ENCODE measurements around the gene ZG16. TPM values are rescaled to one million over a fixed set of nuclear protein-coding genes. Genes with fewer than 3 reads are reported as not detected.
A peak's percentile ranks its signal among the peaks of the same experiment; 100 is the strongest.

Gene ZG16
- total and polyA plus RNA-seq, 9 of the 15 experiments (the other 6 are each of a cell fraction or from before 2014, with no cell fraction given) = 0.04 TPM; not detected in 8

DNA sequence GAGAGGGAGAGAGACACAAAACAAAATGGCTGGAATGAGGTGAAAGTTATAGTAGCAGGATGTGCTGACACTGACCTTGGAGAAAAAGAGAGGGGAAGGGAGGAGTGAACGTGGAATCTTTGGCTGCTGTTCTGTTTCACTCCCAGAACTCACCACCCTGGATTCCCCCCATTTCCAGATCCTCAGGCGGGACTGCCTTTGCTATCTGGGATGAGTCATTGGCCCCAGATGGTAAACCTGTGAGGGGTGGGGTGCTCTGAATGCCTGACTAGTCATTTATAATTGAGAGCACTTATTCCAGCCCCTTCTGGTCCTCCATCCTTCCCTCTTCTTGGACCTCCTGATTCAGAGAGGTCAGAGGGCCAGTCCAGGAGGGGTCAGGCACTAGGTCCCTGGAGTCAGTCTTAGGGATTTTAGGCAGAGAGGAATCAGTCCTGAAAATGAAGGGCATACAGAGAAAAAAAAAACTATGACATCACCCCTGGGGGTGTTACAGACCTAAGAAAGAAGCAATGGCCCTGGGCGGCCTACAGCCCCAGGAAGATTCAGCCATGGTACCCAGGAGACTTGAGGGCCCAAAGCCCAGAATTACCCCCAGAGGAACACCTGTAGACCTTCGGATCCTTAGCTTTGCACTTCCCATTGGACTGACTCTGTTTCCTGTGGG, 2.2 kb upstream of the ZG16 start (continued):
- TF ChIP-seq SRF (CRISPR knock-in tag; IDR thresholded peaks at IDR 0.05) = peak in 1 of 2 experiments; percentile 32; a peak in 1 of 4 replicates
- TF ChIP-seq YY1 (IDR thresholded peaks at IDR 0.05; ENCODE audit: borderline replicate concordance in 1 of 3, control insufficient read depth in 1 of 3, extremely low read depth in 1 of 3, insufficient read depth in 3 of 3, insufficient read length in 1 of 3, insufficient replicate concordance in 2 of 3, low read depth in 1 of 3, low read length in 2 of 3) = no peak
- TF ChIP-seq ELF2 (CRISPR knock-in tag; IDR thresholded peaks at IDR 0.05) = no peak
- peak; percentile 36 for TF ChIP-seq NEUROD1 (IDR thresholded peaks at IDR 0.05; ENCODE audit: borderline replicate concordance, low read depth, low read length, partially characterized antibody)
- TF ChIP-seq FOS (IDR thresholded peaks at IDR 0.05; ENCODE audit: extremely low read depth, insufficient read length) = no peak
- TF ChIP-seq KLF6 (CRISPR knock-in tag; IDR thresholded peaks at IDR 0.05; ENCODE audit: borderline replicate concordance) = no peak
- TF ChIP-seq ZBTB26 (CRISPR knock-in tag; IDR thresholded peaks at IDR 0.05) = no peak
- no peak for TF ChIP-seq ADNP (tag; IDR thresholded peaks at IDR 0.05)
- TF ChIP-seq ZNF121 (CRISPR knock-in tag; conservative IDR thresholded peaks at IDR 0.05) = 0 out of 2 replicates have a peak, but pooled peaks have one; percentile 25
- TF ChIP-seq SMAD1 (IDR thresholded peaks at IDR 0.05; ENCODE audit: low read depth, low read length, partially characterized antibody) = no peak
- TF ChIP-seq TFAP4 (CRISPR knock-in tag; IDR thresholded peaks at IDR 0.05; ENCODE audit: borderline replicate concordance) = peak; percentile 32; the same call in 1 of the 2 replicates
- TF ChIP-seq GTF3C2 (IDR thresholded peaks at IDR 0.05; ENCODE audit: borderline replicate concordance, extremely low read depth, insufficient read length) = no peak
- TF ChIP-seq PCBP2 (IDR thresholded peaks at IDR 0.05; ENCODE audit: low read depth, low read length, poor library complexity, severe bottlenecking) = no peak
- TF ChIP-seq, protein P1, sequence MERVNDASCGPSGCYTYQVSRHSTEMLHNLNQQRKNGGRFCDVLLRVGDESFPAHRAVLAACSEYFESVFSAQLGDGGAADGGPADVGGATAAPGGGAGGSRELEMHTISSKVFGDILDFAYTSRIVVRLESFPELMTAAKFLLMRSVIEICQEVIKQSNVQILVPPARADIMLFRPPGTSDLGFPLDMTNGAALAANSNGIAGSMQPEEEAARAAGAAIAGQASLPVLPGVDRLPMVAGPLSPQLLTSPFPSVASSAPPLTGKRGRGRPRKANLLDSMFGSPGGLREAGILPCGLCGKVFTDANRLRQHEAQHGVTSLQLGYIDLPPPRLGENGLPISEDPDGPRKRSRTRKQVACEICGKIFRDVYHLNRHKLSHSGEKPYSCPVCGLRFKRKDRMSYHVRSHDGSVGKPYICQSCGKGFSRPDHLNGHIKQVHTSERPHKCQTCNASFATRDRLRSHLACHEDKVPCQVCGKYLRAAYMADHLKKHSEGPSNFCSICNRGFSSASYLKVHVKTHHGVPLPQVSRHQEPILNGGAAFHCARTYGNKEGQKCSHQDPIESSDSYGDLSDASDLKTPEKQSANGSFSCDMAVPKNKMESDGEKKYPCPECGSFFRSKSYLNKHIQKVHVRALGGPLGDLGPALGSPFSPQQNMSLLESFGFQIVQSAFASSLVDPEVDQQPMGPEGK (CRISPR knock-in tag; IDR thresholded peaks at IDR 0.05; ENCODE audit: borderline replicate concordance) = no peak
- no peak for TF ChIP-seq EZH2 (IDR thresholded peaks at IDR 0.05; ENCODE audit: borderline replicate concordance, low read depth, low read length)
- no peak for TF ChIP-seq SMARCC2 (IDR thresholded peaks at IDR 0.05; ENCODE audit: low read depth)
- TF ChIP-seq CEBPG (CRISPR knock-in tag; IDR thresholded peaks at IDR 0.05) = no peak
- TF ChIP-seq CEBPG (tag; conservative IDR thresholded peaks at IDR 0.05 in 1 of 2, IDR thresholded peaks at IDR 0.05 in 1 of 2) = no peak
- no peak for TF ChIP-seq JUNB (CRISPR knock-in tag; conservative IDR thresholded peaks at IDR 0.05)
